ENCODE data around the gene ANTXRL. TPM values are rescaled to one million over a fixed set of nuclear protein-coding genes. Genes with fewer than 3 reads are reported as not detected.
"Not testable (repeated sequence)": the region's sequence is repeated elsewhere in the genome, so short reads cannot be mapped to it uniquely, and the experiment has no call there.

ANTXRL gene
- total RNA-seq = not detected

GRCh38 chr10:46286991-46287693 is at the start of gene ANTXRL:
TSS of gene ANTXRL (plus strand) at chr10:46286997. CDS start at chr10:46287263, 266 bp downstream.
- no peak within 1 kb of the TSS for H3K4me3 Mint-ChIP-seq
- peaks cover 14% of the 10 kb centered on the region for H3K4me1 Mint-ChIP-seq
- intact Hi-C loops (cut with DNase I, micrococcal nuclease) = no loop called here
- DNase-seq (peak; percentile 4), ATAC-seq (no peak)
- H3K27ac Mint-ChIP-seq = no peak within 1 kb of the TSS
- H3K27me3 Mint-ChIP-seq = peaks cover 8% of the 10 kb centered on the region
- CTCF ChIA-PET = no interaction called here
- H3K36me3 Mint-ChIP-seq (ENCODE audit: low read depth) = no peaks in the 10 kb centered on the region
- no peaks in the 10 kb centered on the region for H3K9me3 Mint-ChIP-seq (ENCODE audit: low read depth)
- POLR2A ChIA-PET = no interaction called here

- ATAC-seq (no peak), DNase-seq (no peak)
- Mint-ChIP-seq H3K9me3 (ENCODE audit: low read depth) (peaks cover 13% of the 10 kb centered on the region), H3K27ac (no peak overlapping the region), H3K27me3 (no peaks in the 10 kb centered on the region), H3K36me3 (ENCODE audit: low read depth) (peaks cover 29% of the 10 kb centered on the region), H3K4me3 (no peak overlapping the region), H3K4me1 (peaks cover 15% of the 10 kb centered on the region)
- intact Hi-C loops (cut with DNase I, micrococcal nuclease) = no loop called here
- CTCF ChIA-PET = interaction anchor here (1.2 to 2.7 kb wide), 2 partner anchors 9 to 13 kb away, joined by 3 to 16 read pairs; no protein-coding TSS in a partner anchor
- POLR2A ChIA-PET = no interaction called here
Observed at GRCh38 chr10:46237815-46238510, 48.8 kb upstream of the ANTXRL start.

GRCh38 chr10:46239247-46239646 is 47.5 kb upstream of the ANTXRL start:
- H3K4me1 Mint-ChIP-seq = peaks cover 22% of the 10 kb centered on the region
- intact Hi-C loops (cut with DNase I, micrococcal nuclease) = no loop called here
- peaks cover 18% of the 10 kb centered on the region for H3K9me3 Mint-ChIP-seq (ENCODE audit: low read depth)
- ATAC-seq (peak; percentile 86), DNase-seq (no peak)
- peaks cover 39% of the 10 kb centered on the region for H3K36me3 Mint-ChIP-seq (ENCODE audit: low read depth)
- no peaks in the 10 kb centered on the region for H3K27me3 Mint-ChIP-seq
- ChIA-PET POLR2A (no interaction called here), CTCF (interaction anchor here (1.6 to 2.7 kb wide), 2 partner anchors 10 to 16 kb away, joined by 4 to 16 read pairs; no protein-coding TSS in a partner anchor)
- no peak overlapping the region for H3K4me3 Mint-ChIP-seq
- H3K27ac Mint-ChIP-seq = no peak overlapping the region

GRCh38 chr10:46239993-46240683 is 46.7 kb upstream of the ANTXRL start:
- no peaks in the 10 kb centered on the region for H3K27me3 Mint-ChIP-seq
- H3K9me3 Mint-ChIP-seq (ENCODE audit: low read depth) = peaks cover 18% of the 10 kb centered on the region
- DNase-seq (no peak), ATAC-seq (no peak)
- peaks cover 22% of the 10 kb centered on the region for H3K4me1 Mint-ChIP-seq
- ChIA-PET CTCF (interaction anchor here (1.6 kb wide), 1 partner anchor 15 kb away, joined by 4 read pairs; no protein-coding TSS in a partner anchor), POLR2A (no interaction called here)
- peaks cover 44% of the 10 kb centered on the region for H3K36me3 Mint-ChIP-seq (ENCODE audit: low read depth)
- H3K27ac Mint-ChIP-seq = no peak overlapping the region
- intact Hi-C loops (cut with DNase I, micrococcal nuclease) = no loop called here
- H3K4me3 Mint-ChIP-seq = no peak overlapping the region

GRCh38 chr10:46240684-46241565 is 45.9 kb upstream of the ANTXRL start:
- peaks cover 47% of the 10 kb centered on the region for H3K36me3 Mint-ChIP-seq (ENCODE audit: low read depth)
- no peak overlapping the region for H3K4me3 Mint-ChIP-seq
- H3K27ac Mint-ChIP-seq = no peak overlapping the region
- peaks cover 18% of the 10 kb centered on the region for H3K9me3 Mint-ChIP-seq (ENCODE audit: low read depth)
- no peak for DNase-seq
- no peaks in the 10 kb centered on the region for H3K27me3 Mint-ChIP-seq
- POLR2A ChIA-PET = no interaction called here
- CTCF ChIA-PET = interaction anchor here (1.2 to 3.0 kb wide), 3 partner anchors 9 to 12 kb away, joined by 3 to 21 read pairs (median 4); no protein-coding TSS in a partner anchor
- intact Hi-C loops (cut with DNase I, micrococcal nuclease) = loop anchor here in 1 of 2 experiments (1.0 kb wide), 1 partner anchor 17 kb away; no protein-coding TSS in a partner anchor
- ATAC-seq = no peak
- peaks cover 22% of the 10 kb centered on the region for H3K4me1 Mint-ChIP-seq

GRCh38 chr10:46245381-46245900 is 41.4 kb upstream of the ANTXRL start:
- ChIA-PET CTCF (interaction anchor here (1.0 kb wide), 1 partner anchor 15 kb away, joined by 3 read pairs; no protein-coding TSS in a partner anchor), POLR2A (no interaction called here)
- no peaks in the 10 kb centered on the region for H3K27me3 Mint-ChIP-seq
- H3K27ac Mint-ChIP-seq = no peak overlapping the region
- H3K9me3 Mint-ChIP-seq (ENCODE audit: low read depth) = peaks cover 18% of the 10 kb centered on the region
- DNase-seq (no peak), ATAC-seq (no peak)
- peaks cover 16% of the 10 kb centered on the region for H3K4me1 Mint-ChIP-seq
- intact Hi-C loops (cut with DNase I, micrococcal nuclease) = no loop called here
- peaks cover 50% of the 10 kb centered on the region for H3K36me3 Mint-ChIP-seq (ENCODE audit: low read depth)
- no peak overlapping the region for H3K4me3 Mint-ChIP-seq

GRCh38 chr10:46246400-46247180 is 40.2 kb upstream of the ANTXRL start:
- Mint-ChIP-seq H3K9me3 (ENCODE audit: low read depth) (peaks cover 16% of the 10 kb centered on the region), H3K4me1 (peaks cover 11% of the 10 kb centered on the region), H3K36me3 (ENCODE audit: low read depth) (peaks cover 42% of the 10 kb centered on the region)
- ATAC-seq; H3K27ac Mint-ChIP-seq; intact Hi-C loops (cut with DNase I, micrococcal nuclease); DNase-seq; H3K27me3 Mint-ChIP-seq; CTCF ChIA-PET; POLR2A ChIA-PET; H3K4me3 Mint-ChIP-seq: not testable (repeated sequence)

GRCh38 chr10:46247181-46247475 is 39.7 kb upstream of the ANTXRL start:
- intact Hi-C loops (cut with DNase I, micrococcal nuclease) = no loop called here
- ChIA-PET CTCF (interaction anchor here (0.6 kb wide), 1 partner anchor 17 kb away, joined by 3 read pairs; no protein-coding TSS in a partner anchor), POLR2A (no interaction called here)

GRCh38 chr10:46247808-46248569 is 38.8 kb upstream of the ANTXRL start:
- ATAC-seq = no peak
- no peaks in the 10 kb centered on the region for H3K27me3 Mint-ChIP-seq
- no peak overlapping the region for H3K27ac Mint-ChIP-seq
- ChIA-PET CTCF (interaction anchor here (0.6 to 0.8 kb wide), 2 partner anchors 9 to 16 kb away, joined by 3 read pairs; no protein-coding TSS in a partner anchor), POLR2A (no interaction called here)
- intact Hi-C loops (cut with DNase I, micrococcal nuclease) = no loop called here
- DNase-seq = no peak
- no peak overlapping the region for H3K4me3 Mint-ChIP-seq
- peaks cover 31% of the 10 kb centered on the region for H3K36me3 Mint-ChIP-seq (ENCODE audit: low read depth)
- H3K4me1 Mint-ChIP-seq = peaks cover 11% of the 10 kb centered on the region
- H3K9me3 Mint-ChIP-seq (ENCODE audit: low read depth) = peaks cover 5% of the 10 kb centered on the region

More at GRCh38 chr10:46247181-46247475, 39.7 kb upstream of the ANTXRL start:
- Mint-ChIP-seq H3K27ac (no peak overlapping the region), H3K27me3 (no peaks in the 10 kb centered on the region), H3K9me3 (ENCODE audit: low read depth) (peaks cover 12% of the 10 kb centered on the region), H3K36me3 (ENCODE audit: low read depth) (peaks cover 38% of the 10 kb centered on the region), H3K4me3 (no peak overlapping the region), H3K4me1 (peaks cover 11% of the 10 kb centered on the region)
- no peak for ATAC-seq
- no peak for DNase-seq

GRCh38 chr10:46248651-46249146 is 38.1 kb upstream of the ANTXRL start:
- Mint-ChIP-seq H3K9me3 (ENCODE audit: low read depth) (peaks cover under 1% of the 10 kb centered on the region), H3K36me3 (ENCODE audit: low read depth) (peaks cover 25% of the 10 kb centered on the region), H3K27me3 (no peaks in the 10 kb centered on the region), H3K27ac (no peak overlapping the region), H3K4me1 (peaks cover 7% of the 10 kb centered on the region), H3K4me3 (no peak overlapping the region)
- no peak for DNase-seq
- CTCF ChIA-PET = no interaction called here
- intact Hi-C loops (cut with DNase I, micrococcal nuclease) = no loop called here
- POLR2A ChIA-PET = no interaction called here
- no peak for ATAC-seq

Measured in activated CD4-positive, alpha-beta T cell treated with anti-CD3 and anti-CD28 coated beads for 36 hours (primary cell).